ENCODE results near the gene TRAF3. TPM values are rescaled to one million over a fixed set of nuclear protein-coding genes. Genes with fewer than 3 reads are reported as not detected.

The TRAF3 gene
- total and polyA plus RNA-seq, 12 donors, result 2.3 to 15.6 (median 10.2) TPM

DNA sequence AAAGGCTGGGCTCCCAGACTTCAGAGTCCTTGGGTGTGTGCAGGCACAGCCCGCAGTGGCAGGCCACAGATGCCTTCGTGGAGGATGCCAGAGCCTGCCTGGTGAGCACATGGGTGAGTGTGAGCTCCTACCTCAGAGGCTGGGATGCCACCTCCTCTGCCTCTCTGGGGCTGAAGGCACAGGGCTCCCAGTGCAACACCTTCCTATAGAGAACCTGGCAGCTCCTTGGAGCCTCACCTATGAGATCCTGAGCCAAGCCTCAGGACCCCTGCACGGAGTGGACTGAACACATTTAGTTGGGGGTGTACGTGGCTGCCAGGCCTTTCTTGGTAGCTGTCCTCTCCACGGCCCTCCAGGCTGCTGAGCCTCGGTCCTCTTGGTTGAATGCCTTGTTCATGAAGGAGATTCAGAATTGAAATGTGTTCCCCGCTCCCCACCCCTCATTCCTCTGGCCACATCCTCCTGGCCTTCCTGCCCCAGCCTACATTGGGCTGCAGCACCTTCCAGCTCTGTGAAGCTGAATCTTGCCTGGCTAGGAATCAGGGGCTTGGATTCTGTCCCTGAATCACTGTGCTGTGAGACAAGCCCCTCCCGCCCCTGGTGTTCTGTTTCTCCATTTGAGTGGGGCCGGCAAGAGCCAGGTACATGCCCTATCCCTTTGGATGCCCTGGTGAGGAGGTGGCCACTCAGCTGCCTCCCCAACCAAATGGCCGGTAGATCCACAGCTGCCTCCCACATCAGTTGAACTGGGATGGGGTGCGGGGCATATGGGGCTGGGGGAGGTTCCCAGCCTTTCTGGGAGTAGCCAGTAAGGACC, 38.7 kb upstream of the TRAF3 start:
- Histone ChIP-seq H3K4me1 (no peaks in the 10 kb centered on the region), H3K27me3 (no peaks in the 10 kb centered on the region), H3K9me3 (peaks cover 0 to 33% (median 8%) of the 10 kb centered on the region in 11 donors), H3K4me3 (no peak overlapping the region), H3K36me3 (peaks cover 0 to 11% (median 0%) of the 10 kb centered on the region in 9 donors), H3K27ac (no peak overlapping the region)
- DNase-seq (no peak), ATAC-seq (peak in 1 of 8 donors; percentile 46)
- intact Hi-C loops (cut with DNase I), result no loop called here
- no peak for TF ChIP-seq CTCF (IDR thresholded peaks at IDR 0.05)
- 88% methylated on average over 11 of the region's 11 CpGs for WGBS, 2 donors

GRCh38 chr14:102739190-102739469, 38.1 kb upstream of the TRAF3 start:
- Histone ChIP-seq H3K27ac (no peak overlapping the region), H3K9me3 (peaks cover 0 to 33% (median 8%) of the 10 kb centered on the region in 11 donors), H3K4me3 (no peak overlapping the region), H3K36me3 (peaks cover 0 to 13% (median 0%) of the 10 kb centered on the region in 9 donors), H3K4me1 (no peaks in the 10 kb centered on the region), H3K27me3 (no peaks in the 10 kb centered on the region)
- intact Hi-C loops (cut with DNase I), result no loop called here
- no peak for TF ChIP-seq CTCF (IDR thresholded peaks at IDR 0.05)
- ATAC-seq (no peak), DNase-seq (no peak)
- WGBS, 2 donors, result 78 to 79% methylated on average over 3 of the region's 3 CpGs

DNA sequence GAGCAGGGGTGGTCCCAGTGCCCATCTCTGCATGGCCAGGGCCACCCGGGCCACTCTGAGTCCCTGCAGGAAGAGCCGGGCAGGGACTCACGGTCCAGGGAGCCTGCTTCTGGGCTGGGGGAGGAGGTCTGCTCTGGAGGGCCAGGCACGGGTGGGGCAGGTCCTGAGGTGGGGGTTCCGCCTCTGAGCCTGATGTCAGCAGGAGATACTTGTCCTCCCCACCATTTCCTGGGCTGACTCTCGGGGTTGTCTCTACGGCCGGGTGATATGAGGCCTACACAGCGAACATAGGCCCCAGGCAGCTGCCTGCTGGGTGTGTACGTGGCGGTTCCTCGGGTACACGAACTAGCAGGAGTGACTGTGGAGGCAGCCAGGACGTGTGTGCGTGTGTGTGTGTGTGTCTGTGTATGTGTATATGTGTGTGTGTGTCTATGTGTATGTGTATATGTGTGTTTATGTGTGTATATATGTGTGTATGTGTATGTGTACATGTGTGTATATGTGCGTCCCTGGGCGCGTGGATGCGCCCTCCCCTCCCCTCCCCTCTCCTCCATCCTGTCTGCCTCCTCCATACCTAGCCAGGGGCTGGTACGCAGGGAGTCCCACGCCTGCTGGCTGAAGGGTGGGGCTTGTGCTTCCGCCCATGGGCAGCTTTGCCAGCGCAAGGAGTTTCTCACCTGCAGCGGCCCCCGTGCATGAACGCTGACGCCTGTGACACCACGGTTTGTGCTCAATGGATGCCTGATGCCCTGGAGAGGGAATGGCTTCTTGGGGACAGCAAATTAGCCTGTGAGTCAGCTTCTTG, 30.4 kb upstream of the TRAF3 start:
- no peak overlapping the region for H3K27ac ChIP-seq
- intact Hi-C loops (cut with DNase I), result no loop called here
- H3K4me3 ChIP-seq, result no peak overlapping the region
- no peaks in the 10 kb centered on the region for H3K4me1 ChIP-seq
- no peak for DNase-seq
- no peak for TF ChIP-seq CTCF (IDR thresholded peaks at IDR 0.05)
- peak in 1 of 8 donors; percentile 22 for ATAC-seq
- H3K9me3 ChIP-seq, result peaks cover 0 to 17% (median 4%) of the 10 kb centered on the region in 11 donors
- H3K36me3 ChIP-seq, result peaks cover 0 to 8% (median 0%) of the 10 kb centered on the region in 9 donors
- no peaks in the 10 kb centered on the region for H3K27me3 ChIP-seq
- WGBS, 2 donors, result 94% methylated on average over 28 of the region's 28 CpGs

DNA sequence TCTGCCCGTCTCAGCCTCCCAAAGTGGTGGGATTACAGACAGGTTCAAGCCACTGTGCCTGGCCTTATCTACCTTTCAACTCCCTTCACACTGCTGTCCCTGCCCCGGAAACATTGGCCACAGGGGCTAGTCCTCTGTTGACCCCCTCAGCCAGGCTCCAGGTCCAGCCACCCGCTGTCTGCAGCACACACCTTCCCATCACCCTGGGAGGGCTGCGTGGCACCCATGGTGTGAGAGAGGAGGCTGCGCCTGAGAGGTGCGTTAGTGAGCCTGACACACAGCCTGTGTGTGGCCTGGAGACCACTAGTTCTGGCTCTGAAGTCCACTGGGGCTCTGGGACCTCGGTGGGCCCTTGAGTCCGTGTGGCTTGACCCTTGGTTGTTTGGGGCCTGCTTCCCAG, 28.4 kb upstream of the TRAF3 start:
- no peak overlapping the region for H3K4me3 ChIP-seq
- H3K27ac ChIP-seq, result no peak overlapping the region
- intact Hi-C loops (cut with DNase I), result no loop called here
- no peaks in the 10 kb centered on the region for H3K4me1 ChIP-seq
- DNase-seq (no peak), ATAC-seq (no peak)
- TF ChIP-seq CTCF (IDR thresholded peaks at IDR 0.05), result no peak
- WGBS, 2 donors, result 91 to 95% methylated on average over 8 of the region's 8 CpGs
- peaks cover 0 to 8% (median 0%) of the 10 kb centered on the region in 9 donors for H3K36me3 ChIP-seq
- no peaks in the 10 kb centered on the region for H3K9me3 ChIP-seq
- no peaks in the 10 kb centered on the region for H3K27me3 ChIP-seq
